ENCODE results near the gene OR51D1. TPM values are rescaled to one million over a fixed set of nuclear protein-coding genes. Genes with fewer than 3 reads are reported as not detected.

OR51D1 gene
- total RNA-seq, 2 experiments from 2014 or later, result not detected

- ChIA-PET CTCF (no interaction called here), POLR2A (no interaction called here)
- Mint-ChIP-seq H3K9me3 (ENCODE audit: insufficient read depth) (no peaks in the 10 kb centered on the region), H3K36me3 (ENCODE audit: low read depth) (no peaks in the 10 kb centered on the region), H3K4me3 (no peak overlapping the region), H3K27me3 (ENCODE audit: low read depth) (no peaks in the 10 kb centered on the region), H3K4me1 (ENCODE audit: low read depth) (no peaks in the 10 kb centered on the region), H3K27ac (no peak overlapping the region)
- DNase-seq, result no peak
- ATAC-seq, result no peak
Observed at GRCh38 chr11:4654635-4655369, 17.5 kb downstream of the OR51D1 start.

- H3K4me1 Mint-ChIP-seq (ENCODE audit: low read depth), result no peaks in the 10 kb centered on the region
- H3K27ac Mint-ChIP-seq, result no peak overlapping the region
- ChIA-PET CTCF (interaction anchor here (1.6 kb wide), 1 partner anchor 22 kb away, joined by 7 read pairs; the partner anchor contains the start of gene OR51D1), POLR2A (no interaction called here)
- H3K27me3 Mint-ChIP-seq (ENCODE audit: low read depth), result no peaks in the 10 kb centered on the region
- no peaks in the 10 kb centered on the region for H3K9me3 Mint-ChIP-seq (ENCODE audit: insufficient read depth)
- no peaks in the 10 kb centered on the region for H3K36me3 Mint-ChIP-seq (ENCODE audit: low read depth)
- DNase-seq (no peak), ATAC-seq (no peak)
- H3K4me3 Mint-ChIP-seq, result no peak overlapping the region
Observed at GRCh38 chr11:4658629-4659445, 21.6 kb downstream of the OR51D1 start.

GRCh38 chr11:4662876-4663275 is 25.6 kb downstream of the OR51D1 start:
- CTCF ChIA-PET, result no interaction called here
- no peaks in the 10 kb centered on the region for H3K9me3 Mint-ChIP-seq (ENCODE audit: insufficient read depth)

GRCh38 chr11:4664183-4664582 is 26.9 kb downstream of the OR51D1 start:
- no peaks in the 10 kb centered on the region for H3K27me3 Mint-ChIP-seq (ENCODE audit: low read depth)
- H3K4me1 Mint-ChIP-seq (ENCODE audit: low read depth), result no peaks in the 10 kb centered on the region
- H3K36me3 Mint-ChIP-seq (ENCODE audit: low read depth), result no peaks in the 10 kb centered on the region
- POLR2A ChIA-PET, result no interaction called here
- DNase-seq, result no peak
- H3K4me3 Mint-ChIP-seq, result no peak overlapping the region
- CTCF ChIA-PET, result interaction anchor here (0.9 kb wide), 1 partner anchor 27 kb away, joined by 3 read pairs; the partner anchor contains the start of gene OR51D1
- ATAC-seq, result no peak
- H3K9me3 Mint-ChIP-seq (ENCODE audit: insufficient read depth), result no peaks in the 10 kb centered on the region
- H3K27ac Mint-ChIP-seq, result no peak overlapping the region

More at GRCh38 chr11:4662876-4663275, 25.6 kb downstream of the OR51D1 start:
- Mint-ChIP-seq H3K27ac (no peak overlapping the region), H3K27me3 (ENCODE audit: low read depth) (no peaks in the 10 kb centered on the region), H3K4me1 (ENCODE audit: low read depth) (no peaks in the 10 kb centered on the region), H3K36me3 (ENCODE audit: low read depth) (no peaks in the 10 kb centered on the region), H3K4me3 (no peak overlapping the region)
- ATAC-seq (no peak), DNase-seq (no peak)
- POLR2A ChIA-PET, result no interaction called here

- Mint-ChIP-seq H3K4me1 (ENCODE audit: low read depth) (no peaks in the 10 kb centered on the region), H3K36me3 (ENCODE audit: low read depth) (no peaks in the 10 kb centered on the region), H3K4me3 (no peak overlapping the region), H3K27ac (no peak overlapping the region), H3K9me3 (ENCODE audit: insufficient read depth) (no peaks in the 10 kb centered on the region), H3K27me3 (ENCODE audit: low read depth) (peaks cover 2% of the 10 kb centered on the region)
- CTCF ChIA-PET, result no interaction called here
- no peak for DNase-seq
- ATAC-seq, result no peak
- POLR2A ChIA-PET, result no interaction called here
Observed at GRCh38 chr11:4664786-4665185, 27.5 kb downstream of the OR51D1 start.

- H3K4me3 Mint-ChIP-seq, result no peak overlapping the region
- peaks cover 2% of the 10 kb centered on the region for H3K27me3 Mint-ChIP-seq (ENCODE audit: low read depth)
- ChIA-PET CTCF (no interaction called here), POLR2A (no interaction called here)
- H3K36me3 Mint-ChIP-seq (ENCODE audit: low read depth), result no peaks in the 10 kb centered on the region
- no peaks in the 10 kb centered on the region for H3K4me1 Mint-ChIP-seq (ENCODE audit: low read depth)
- ATAC-seq, result no peak
- no peak overlapping the region for H3K27ac Mint-ChIP-seq
- H3K9me3 Mint-ChIP-seq (ENCODE audit: insufficient read depth), result no peaks in the 10 kb centered on the region
- DNase-seq, result no peak
Observed at GRCh38 chr11:4665424-4665823, 28.1 kb downstream of the OR51D1 start.

GRCh38 chr11:4671741-4672140 is 34.5 kb downstream of the OR51D1 start:
- Mint-ChIP-seq H3K27me3 (ENCODE audit: low read depth) (peaks cover 2% of the 10 kb centered on the region), H3K27ac (no peak overlapping the region), H3K36me3 (ENCODE audit: low read depth) (no peaks in the 10 kb centered on the region), H3K4me3 (no peak overlapping the region), H3K9me3 (ENCODE audit: insufficient read depth) (no peaks in the 10 kb centered on the region), H3K4me1 (ENCODE audit: low read depth) (no peaks in the 10 kb centered on the region)
- DNase-seq (no peak), ATAC-seq (no peak)
- ChIA-PET CTCF (interaction anchor here (1.5 kb wide), 1 partner anchor 35 kb away, joined by 3 read pairs; no protein-coding TSS in a partner anchor), POLR2A (no interaction called here)

- CTCF ChIA-PET, result interaction anchor here (0.6 to 1.5 kb wide), 2 partner anchors 36 to 45 kb away, joined by 3 read pairs; no protein-coding TSS in a partner anchor
- DNase-seq (no peak), ATAC-seq (no peak)
- Mint-ChIP-seq H3K4me3 (no peak overlapping the region), H3K9me3 (ENCODE audit: insufficient read depth) (no peaks in the 10 kb centered on the region), H3K36me3 (ENCODE audit: low read depth) (no peaks in the 10 kb centered on the region), H3K4me1 (ENCODE audit: low read depth) (no peaks in the 10 kb centered on the region), H3K27ac (no peak overlapping the region), H3K27me3 (ENCODE audit: low read depth) (peaks cover 2% of the 10 kb centered on the region)
- POLR2A ChIA-PET, result no interaction called here
Observed at GRCh38 chr11:4672470-4672869, 35.2 kb downstream of the OR51D1 start.

GRCh38 chr11:4673781-4674180 is 36.5 kb downstream of the OR51D1 start:
- Mint-ChIP-seq H3K9me3 (ENCODE audit: insufficient read depth) (no peaks in the 10 kb centered on the region), H3K4me3 (no peak overlapping the region)
- no peak for ATAC-seq

GRCh38 chr11:4677948-4678347 is 40.7 kb downstream of the OR51D1 start:
- H3K36me3 Mint-ChIP-seq (ENCODE audit: low read depth), result no peaks in the 10 kb centered on the region
- ChIA-PET CTCF (no interaction called here), POLR2A (no interaction called here)
- no peak overlapping the region for H3K4me3 Mint-ChIP-seq
- DNase-seq (no peak), ATAC-seq (no peak)
- H3K27ac Mint-ChIP-seq, result no peak overlapping the region
- no peaks in the 10 kb centered on the region for H3K9me3 Mint-ChIP-seq (ENCODE audit: insufficient read depth)
- H3K27me3 Mint-ChIP-seq (ENCODE audit: low read depth), result no peaks in the 10 kb centered on the region
- no peaks in the 10 kb centered on the region for H3K4me1 Mint-ChIP-seq (ENCODE audit: low read depth)

More at GRCh38 chr11:4673781-4674180, 36.5 kb downstream of the OR51D1 start:
- DNase-seq, result no peak
- ChIA-PET CTCF (no interaction called here), POLR2A (no interaction called here)
- Mint-ChIP-seq H3K4me1 (ENCODE audit: low read depth) (no peaks in the 10 kb centered on the region), H3K36me3 (ENCODE audit: low read depth) (no peaks in the 10 kb centered on the region), H3K27ac (no peak overlapping the region), H3K27me3 (ENCODE audit: low read depth) (peaks cover 2% of the 10 kb centered on the region)

- no peak overlapping the region for H3K4me3 Mint-ChIP-seq
- H3K4me1 Mint-ChIP-seq (ENCODE audit: low read depth), result no peaks in the 10 kb centered on the region
- no peak overlapping the region for H3K27ac Mint-ChIP-seq
- H3K36me3 Mint-ChIP-seq (ENCODE audit: low read depth), result no peaks in the 10 kb centered on the region
- ChIA-PET POLR2A (no interaction called here), CTCF (no interaction called here)
- DNase-seq (no peak), ATAC-seq (no peak)
- H3K9me3 Mint-ChIP-seq (ENCODE audit: insufficient read depth), result no peaks in the 10 kb centered on the region
- no peaks in the 10 kb centered on the region for H3K27me3 Mint-ChIP-seq (ENCODE audit: low read depth)
Observed at GRCh38 chr11:4680341-4680740, 43.1 kb downstream of the OR51D1 start.

GRCh38 chr11:4682623-4683419 is 45.5 kb downstream of the OR51D1 start:
- no peak overlapping the region for H3K4me3 Mint-ChIP-seq
- no peak overlapping the region for H3K27ac Mint-ChIP-seq
- no peaks in the 10 kb centered on the region for H3K4me1 Mint-ChIP-seq (ENCODE audit: low read depth)
- no peak for ATAC-seq
- no peaks in the 10 kb centered on the region for H3K27me3 Mint-ChIP-seq (ENCODE audit: low read depth)
- DNase-seq, result no peak
- POLR2A ChIA-PET, result no interaction called here
- CTCF ChIA-PET, result no interaction called here
- no peaks in the 10 kb centered on the region for H3K9me3 Mint-ChIP-seq (ENCODE audit: insufficient read depth)
- no peaks in the 10 kb centered on the region for H3K36me3 Mint-ChIP-seq (ENCODE audit: low read depth)
